Liver (tissue), 9 donors: ENCODE results near the gene CAMK2B. TPM values are rescaled to one million over a fixed set of nuclear protein-coding genes. Genes with fewer than 3 reads are reported as not detected.
A peak's percentile ranks its signal among the peaks of the same experiment; 100 is the strongest.

ENCODE experiments used
- DNase-seq: peaks from one replicate; pipeline ENCODE4 v3.0.0-alpha.2; 2017; ENCODE audit warnings: low spot score
- H3K27ac ChIP-seq, 2 donors: one replicate each; pipeline ENCODE4 v1.7.0; 2013; ENCODE audit warnings: inconsistent platforms in 2 of 2, low read length in 2 of 2, control low read depth in 1 of 2, low read depth in 1 of 2, mild to moderate bottlenecking in 1 of 2
- H3K27me3 ChIP-seq, 4 donors: one replicate each; pipeline versions ENCODE4 v1.6.1 to v1.7.0; 2013; ENCODE audit warnings: low read length in 3 of 4, inconsistent platforms in 1 of 4, mild to moderate bottlenecking in 1 of 4, moderate library complexity in 1 of 4; ENCODE audit not compliant: control insufficient read depth in 4 of 4, insufficient read depth in 4 of 4
- H3K36me3 ChIP-seq, 4 donors: one replicate each; pipeline versions ENCODE4 v1.6.1 to v1.7.0; 2013; ENCODE audit warnings: low read length in 3 of 4, mild to moderate bottlenecking in 3 of 4, low read depth in 1 of 4, moderate library complexity in 1 of 4; ENCODE audit not compliant: control insufficient read depth in 4 of 4, insufficient read depth in 3 of 4
- H3K4me1 ChIP-seq, 4 donors: one replicate each; pipeline versions ENCODE4 v1.6.1 to v1.7.0; 2013; ENCODE audit warnings: low read length in 3 of 4, mild to moderate bottlenecking in 3 of 4, moderate library complexity in 1 of 4; ENCODE audit not compliant: control insufficient read depth in 4 of 4, insufficient read depth in 4 of 4
- H3K4me3 ChIP-seq, 3 donors: one replicate each; pipeline versions ENCODE4 v1.6.1 to v1.7.0; 2013; ENCODE audit warnings: low read length in 3 of 3, control low read depth in 1 of 3, low read depth in 1 of 3, mild to moderate bottlenecking in 1 of 3
- H3K9ac ChIP-seq, 2 donors: one replicate each; pipeline ENCODE4 v1.7.0; 2013; ENCODE audit warnings: low read length in 2 of 2, mild to moderate bottlenecking in 2 of 2, moderate library complexity in 2 of 2, control low read depth in 1 of 2, low read depth in 1 of 2
- H3K9me3 ChIP-seq, 4 donors: one replicate each; pipeline versions ENCODE4 v1.6.1 to v1.7.0; 2013; ENCODE audit warnings: low read length in 3 of 4; ENCODE audit not compliant: control insufficient read depth in 4 of 4
- EGR1 ChIP-seq, 2 donors: IDR thresholded peaks; 2 replicates each; pipeline ENCODE4 v1.6.1; 2016 to 2018; ENCODE audit warnings: antibody characterized with exemption in 2 of 2, low read depth in 2 of 2
- FOXA1 ChIP-seq: IDR thresholded peaks from 2 replicates; pipeline ENCODE4 v1.6.1; 2016; ENCODE audit warnings: antibody characterized with exemption
- FOXA2 ChIP-seq: IDR thresholded peaks from 2 replicates; pipeline ENCODE4 v1.6.1; 2016; ENCODE audit warnings: antibody characterized with exemption
- HNF4A ChIP-seq, 2 donors: conservative IDR thresholded peaks; 2 replicates each; pipeline ENCODE4 v1.6.1; 2016; ENCODE audit warnings: antibody characterized with exemption in 2 of 2, mild to moderate bottlenecking in 2 of 2
- HNF4G ChIP-seq: IDR thresholded peaks from 2 replicates; pipeline ENCODE4 v1.6.1; 2016; ENCODE audit warnings: antibody characterized with exemption
- JUND ChIP-seq, 2 donors: IDR thresholded peaks; 2 replicates each; pipeline ENCODE4 v1.6.1; 2016; ENCODE audit warnings: antibody characterized with exemption in 2 of 2
- RAD21 ChIP-seq, 2 donors: IDR thresholded peaks; 2 replicates each; pipeline ENCODE4 v1.6.1; 2016; ENCODE audit warnings: antibody characterized with exemption in 2 of 2, mild to moderate bottlenecking in 2 of 2
- RXRA ChIP-seq, 2 donors: IDR thresholded peaks; 2 replicates each; pipeline ENCODE4 v1.6.1; 2017 to 2018; ENCODE audit warnings: antibody characterized with exemption in 2 of 2, mild to moderate bottlenecking in 1 of 2
- SP1 ChIP-seq: IDR thresholded peaks from 2 replicates; pipeline ENCODE4 v1.6.1; 2018; ENCODE audit warnings: antibody characterized with exemption, mild to moderate bottlenecking
- TAF1 ChIP-seq: conservative IDR thresholded peaks from 2 replicates; pipeline ENCODE4 v1.6.1; 2016; ENCODE audit warnings: antibody characterized with exemption, mild to moderate bottlenecking
- WGBS: extraction: QIAGEN DNeasy Blood & Tissue Kit; methylation state at CpG from one replicate; pipeline ENCODE4 v1.1.7; 2013; 5-methylcytosine and 5-hydroxymethylcytosine counted together
- polyA plus RNA-seq, 2 donors: library from polyadenylated mRNA; stranded (reverse) in 1 of 2; unstranded in 1 of 2; fragments of 200-250 nt in 1 of 2; fragments of >200 nt in 1 of 2; fragmentation: Nextera tagmentation in 1 of 2; extraction: Ambion mirVana in 1 of 2; gene quantifications; one replicate each; pipeline versions ENCODE4 v1.2.1 to v1.2.3, GENCODE V29; 2013 to 2015
- total RNA-seq, 2 donors: library from RNA; depleted of rRNA; stranded (reverse); fragments of >200 nt; gene quantifications; one replicate each; pipeline ENCODE4 v1.2.3, GENCODE V29; 2014
- TF ChIP-seq, protein P1 (sequence below): IDR thresholded peaks from 2 replicates; pipeline ENCODE4 v1.6.1; 2016; ENCODE audit warnings: antibody characterized with exemption
- TF ChIP-seq, protein P2 (sequence below): IDR thresholded peaks from 2 replicates; pipeline ENCODE4 v1.6.1; 2016; ENCODE audit warnings: antibody characterized with exemption, mild to moderate bottlenecking
- TF ChIP-seq, protein P3 (sequence below): IDR thresholded peaks from 2 replicates; pipeline ENCODE4 v1.6.1; 2016; ENCODE audit warnings: antibody characterized with exemption
- TF ChIP-seq, protein P4 (sequence below): fragments of 150-350 bp; IDR thresholded peaks from 2 replicates; pipeline ENCODE4 v1.5.1; 2017; ENCODE audit warnings: improper control_type of control experiment, low read depth, low read length; ENCODE audit not compliant: missing input control
- donor health status: healthy.
- donor health status: healthy.
- donor health status: healthy.
- donor health status: healthy.
- donor health status: healthy.

The CAMK2B gene
- total and polyA plus RNA-seq, 4 donors: 2.1 to 3.3 (median 2.2) TPM; not detected in 1

DNA sequence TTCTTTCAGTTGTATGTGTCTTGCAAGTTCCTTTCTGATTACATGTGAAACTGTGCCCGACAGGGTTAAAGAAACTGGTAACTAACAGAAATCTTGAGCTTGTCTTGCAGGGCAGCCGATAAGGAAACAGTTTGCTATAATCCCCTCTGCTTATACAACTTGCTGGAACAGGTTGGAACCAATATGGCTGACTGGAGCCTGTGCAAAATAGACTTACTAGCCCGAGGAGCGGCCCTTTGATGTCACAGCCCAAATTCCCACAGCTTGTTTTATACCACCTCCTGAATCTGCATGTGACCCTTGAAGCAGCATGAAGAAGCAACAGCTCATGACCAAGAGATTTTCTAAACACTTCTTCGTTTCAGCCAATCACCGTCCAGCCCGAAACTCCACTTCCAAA lies 127.9 kb downstream of the CAMK2B start:
- no peak overlapping the region for H3K27ac ChIP-seq
- 84% methylated on average over 7 of the region's 7 CpGs for WGBS
- DNase-seq: no peak

DNA sequence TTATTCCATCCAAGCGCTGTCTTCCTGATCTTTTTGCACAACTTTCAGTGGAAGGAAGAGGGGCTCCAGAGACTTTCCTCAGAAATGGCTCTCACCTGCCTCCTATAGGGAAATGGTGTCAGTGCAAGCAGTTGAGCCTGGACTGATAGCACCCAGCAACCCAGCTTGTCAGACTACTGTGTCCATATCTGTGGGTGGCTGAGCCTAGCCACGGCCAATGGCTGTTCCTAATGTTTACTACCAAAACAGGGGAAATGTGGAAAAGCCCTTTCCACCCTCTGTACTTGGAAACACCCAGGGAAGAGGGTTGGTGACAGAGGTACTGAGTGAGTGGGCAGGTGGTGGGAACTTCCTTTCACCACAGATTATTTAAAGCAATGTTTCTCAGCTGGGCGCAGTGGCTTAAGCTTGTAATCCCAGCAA lies 128.9 kb downstream of the CAMK2B start:
- DNase-seq: no peak

More for the DNA sequence above, 127.9 kb downstream of the CAMK2B start:
- TF ChIP-seq, protein P1, sequence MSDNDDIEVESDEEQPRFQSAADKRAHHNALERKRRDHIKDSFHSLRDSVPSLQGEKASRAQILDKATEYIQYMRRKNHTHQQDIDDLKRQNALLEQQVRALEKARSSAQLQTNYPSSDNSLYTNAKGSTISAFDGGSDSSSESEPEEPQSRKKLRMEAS: no peak
- TF ChIP-seq HNF4G (no peak), JUND (IDR thresholded peaks at IDR 0.05) (no peak), RAD21 (IDR thresholded peaks at IDR 0.05) (no peak), TAF1 (no peak), EGR1 (IDR thresholded peaks at IDR 0.05; ENCODE audit: low read depth in 2 of 2) (no peak)
- TF ChIP-seq, protein P2, sequence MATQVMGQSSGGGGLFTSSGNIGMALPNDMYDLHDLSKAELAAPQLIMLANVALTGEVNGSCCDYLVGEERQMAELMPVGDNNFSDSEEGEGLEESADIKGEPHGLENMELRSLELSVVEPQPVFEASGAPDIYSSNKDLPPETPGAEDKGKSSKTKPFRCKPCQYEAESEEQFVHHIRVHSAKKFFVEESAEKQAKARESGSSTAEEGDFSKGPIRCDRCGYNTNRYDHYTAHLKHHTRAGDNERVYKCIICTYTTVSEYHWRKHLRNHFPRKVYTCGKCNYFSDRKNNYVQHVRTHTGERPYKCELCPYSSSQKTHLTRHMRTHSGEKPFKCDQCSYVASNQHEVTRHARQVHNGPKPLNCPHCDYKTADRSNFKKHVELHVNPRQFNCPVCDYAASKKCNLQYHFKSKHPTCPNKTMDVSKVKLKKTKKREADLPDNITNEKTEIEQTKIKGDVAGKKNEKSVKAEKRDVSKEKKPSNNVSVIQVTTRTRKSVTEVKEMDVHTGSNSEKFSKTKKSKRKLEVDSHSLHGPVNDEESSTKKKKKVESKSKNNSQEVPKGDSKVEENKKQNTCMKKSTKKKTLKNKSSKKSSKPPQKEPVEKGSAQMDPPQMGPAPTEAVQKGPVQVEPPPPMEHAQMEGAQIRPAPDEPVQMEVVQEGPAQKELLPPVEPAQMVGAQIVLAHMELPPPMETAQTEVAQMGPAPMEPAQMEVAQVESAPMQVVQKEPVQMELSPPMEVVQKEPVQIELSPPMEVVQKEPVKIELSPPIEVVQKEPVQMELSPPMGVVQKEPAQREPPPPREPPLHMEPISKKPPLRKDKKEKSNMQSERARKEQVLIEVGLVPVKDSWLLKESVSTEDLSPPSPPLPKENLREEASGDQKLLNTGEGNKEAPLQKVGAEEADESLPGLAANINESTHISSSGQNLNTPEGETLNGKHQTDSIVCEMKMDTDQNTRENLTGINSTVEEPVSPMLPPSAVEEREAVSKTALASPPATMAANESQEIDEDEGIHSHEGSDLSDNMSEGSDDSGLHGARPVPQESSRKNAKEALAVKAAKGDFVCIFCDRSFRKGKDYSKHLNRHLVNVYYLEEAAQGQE: no peak
- Histone ChIP-seq H3K4me1 (peaks cover 0 to 16% (median 12%) of the 10 kb centered on the region in 4 donors), H3K36me3 (no peaks in the 10 kb centered on the region), H3K9ac (no peak overlapping the region), H3K9me3 (no peaks in the 10 kb centered on the region), H3K27me3 (no peaks in the 10 kb centered on the region), H3K4me3 (no peak overlapping the region)

DNA sequence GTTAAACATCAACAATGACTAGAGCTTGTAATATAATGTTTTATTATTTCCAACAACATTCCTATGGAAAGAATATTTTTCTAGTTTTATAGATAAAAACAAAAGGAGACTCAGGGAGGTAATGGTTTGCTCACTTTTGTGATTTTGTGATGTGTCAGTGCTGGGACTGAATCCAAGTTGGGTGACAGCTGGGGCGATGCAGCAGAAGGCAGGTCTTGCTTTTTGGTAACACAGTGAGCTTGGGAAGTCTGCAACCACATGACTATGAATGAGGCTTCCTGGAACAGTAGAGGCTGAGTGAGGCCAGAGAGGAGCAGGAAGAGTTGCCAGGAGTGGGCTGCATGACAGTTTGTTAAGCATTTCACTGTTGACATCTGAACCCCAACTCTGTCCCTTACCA lies 129.5 kb downstream of the CAMK2B start:
- TF ChIP-seq, protein P3, sequence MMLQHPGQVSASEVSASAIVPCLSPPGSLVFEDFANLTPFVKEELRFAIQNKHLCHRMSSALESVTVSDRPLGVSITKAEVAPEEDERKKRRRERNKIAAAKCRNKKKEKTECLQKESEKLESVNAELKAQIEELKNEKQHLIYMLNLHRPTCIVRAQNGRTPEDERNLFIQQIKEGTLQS: no peak
- TF ChIP-seq, protein P4, sequence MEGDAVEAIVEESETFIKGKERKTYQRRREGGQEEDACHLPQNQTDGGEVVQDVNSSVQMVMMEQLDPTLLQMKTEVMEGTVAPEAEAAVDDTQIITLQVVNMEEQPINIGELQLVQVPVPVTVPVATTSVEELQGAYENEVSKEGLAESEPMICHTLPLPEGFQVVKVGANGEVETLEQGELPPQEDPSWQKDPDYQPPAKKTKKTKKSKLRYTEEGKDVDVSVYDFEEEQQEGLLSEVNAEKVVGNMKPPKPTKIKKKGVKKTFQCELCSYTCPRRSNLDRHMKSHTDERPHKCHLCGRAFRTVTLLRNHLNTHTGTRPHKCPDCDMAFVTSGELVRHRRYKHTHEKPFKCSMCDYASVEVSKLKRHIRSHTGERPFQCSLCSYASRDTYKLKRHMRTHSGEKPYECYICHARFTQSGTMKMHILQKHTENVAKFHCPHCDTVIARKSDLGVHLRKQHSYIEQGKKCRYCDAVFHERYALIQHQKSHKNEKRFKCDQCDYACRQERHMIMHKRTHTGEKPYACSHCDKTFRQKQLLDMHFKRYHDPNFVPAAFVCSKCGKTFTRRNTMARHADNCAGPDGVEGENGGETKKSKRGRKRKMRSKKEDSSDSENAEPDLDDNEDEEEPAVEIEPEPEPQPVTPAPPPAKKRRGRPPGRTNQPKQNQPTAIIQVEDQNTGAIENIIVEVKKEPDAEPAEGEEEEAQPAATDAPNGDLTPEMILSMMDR: no peak
- no peak for TF ChIP-seq FOXA2
- H3K9me3 ChIP-seq: no peaks in the 10 kb centered on the region
- no peaks in the 10 kb centered on the region for H3K27me3 ChIP-seq
- DNase-seq: no peak
- peaks cover 0 to 5% (median 0%) of the 10 kb centered on the region in 4 donors for H3K4me1 ChIP-seq
- no peaks in the 10 kb centered on the region for H3K36me3 ChIP-seq
- no peak overlapping the region for H3K27ac ChIP-seq
- WGBS: 34% methylated on average over 1 of the region's 1 CpG
- H3K4me3 ChIP-seq: no peak overlapping the region
- no peak overlapping the region for H3K9ac ChIP-seq

More for the DNA sequence above, 128.9 kb downstream of the CAMK2B start:
- WGBS: 52% methylated on average over 3 of the region's 3 CpGs
- no peak overlapping the region for H3K9ac ChIP-seq
- H3K9me3 ChIP-seq: no peaks in the 10 kb centered on the region
- TF ChIP-seq, protein P4: peak; percentile 82
- TF ChIP-seq, protein P1: no peak
- TF ChIP-seq HNF4A (conservative IDR thresholded peaks at IDR 0.05): peak in 1 of 2 donors; percentile 12
- peak in 1 of 2 donors; percentile 51 for TF ChIP-seq RXRA (IDR thresholded peaks at IDR 0.05)
- TF ChIP-seq FOXA1: no peak
- peak; percentile 85 to 93 for TF ChIP-seq RAD21 (IDR thresholded peaks at IDR 0.05)
- TF ChIP-seq SP1: no peak
- no peak overlapping the region for H3K27ac ChIP-seq
- no peaks in the 10 kb centered on the region for H3K27me3 ChIP-seq
- no peak overlapping the region for H3K4me3 ChIP-seq
- H3K4me1 ChIP-seq: peaks cover 0 to 6% (median 2%) of the 10 kb centered on the region in 4 donors
- no peaks in the 10 kb centered on the region for H3K36me3 ChIP-seq
